ENCODE measurements around the gene GALNT12.
A peak's percentile ranks its signal among the peaks of the same experiment; 100 is the strongest.

The GALNT12 gene, protein sequence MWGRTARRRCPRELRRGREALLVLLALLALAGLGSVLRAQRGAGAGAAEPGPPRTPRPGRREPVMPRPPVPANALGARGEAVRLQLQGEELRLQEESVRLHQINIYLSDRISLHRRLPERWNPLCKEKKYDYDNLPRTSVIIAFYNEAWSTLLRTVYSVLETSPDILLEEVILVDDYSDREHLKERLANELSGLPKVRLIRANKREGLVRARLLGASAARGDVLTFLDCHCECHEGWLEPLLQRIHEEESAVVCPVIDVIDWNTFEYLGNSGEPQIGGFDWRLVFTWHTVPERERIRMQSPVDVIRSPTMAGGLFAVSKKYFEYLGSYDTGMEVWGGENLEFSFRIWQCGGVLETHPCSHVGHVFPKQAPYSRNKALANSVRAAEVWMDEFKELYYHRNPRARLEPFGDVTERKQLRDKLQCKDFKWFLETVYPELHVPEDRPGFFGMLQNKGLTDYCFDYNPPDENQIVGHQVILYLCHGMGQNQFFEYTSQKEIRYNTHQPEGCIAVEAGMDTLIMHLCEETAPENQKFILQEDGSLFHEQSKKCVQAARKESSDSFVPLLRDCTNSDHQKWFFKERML

GRCh38 chr9:98807070-98807813 lies at the start of gene GALNT12:
Gene GALNT12 (plus strand): TSS chr9:98807670. CDS start chr9:98807699, 29 bp downstream.
- peak; percentile 42 for DNase-seq (ENCODE audit: low spot score)

DNA sequence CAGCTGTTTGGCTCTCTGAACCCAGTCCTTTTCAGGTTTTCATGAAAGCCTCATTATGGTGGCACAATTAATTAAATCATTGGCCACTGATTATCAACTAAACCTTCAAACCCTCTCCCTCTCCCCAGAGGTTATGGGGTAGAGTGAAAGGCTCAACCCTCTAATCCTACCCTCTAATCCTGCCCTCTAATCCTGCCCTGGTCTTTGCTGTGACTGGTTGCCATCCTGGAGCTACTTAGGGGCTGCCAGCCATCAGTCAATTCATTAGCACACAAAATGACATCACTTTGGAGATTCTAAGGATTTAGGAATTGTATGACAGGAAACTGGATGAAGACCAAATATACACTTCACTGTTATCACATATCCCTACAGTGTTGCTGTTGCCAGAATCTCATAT lies 47.2 kb upstream of the GALNT12 start:
- DNase-seq (ENCODE audit: low spot score), result no peak

GRCh38 chr9:98763986-98764745 lies 43.3 kb upstream of the GALNT12 start:
- DNase-seq (ENCODE audit: low spot score), result no peak

DNA sequence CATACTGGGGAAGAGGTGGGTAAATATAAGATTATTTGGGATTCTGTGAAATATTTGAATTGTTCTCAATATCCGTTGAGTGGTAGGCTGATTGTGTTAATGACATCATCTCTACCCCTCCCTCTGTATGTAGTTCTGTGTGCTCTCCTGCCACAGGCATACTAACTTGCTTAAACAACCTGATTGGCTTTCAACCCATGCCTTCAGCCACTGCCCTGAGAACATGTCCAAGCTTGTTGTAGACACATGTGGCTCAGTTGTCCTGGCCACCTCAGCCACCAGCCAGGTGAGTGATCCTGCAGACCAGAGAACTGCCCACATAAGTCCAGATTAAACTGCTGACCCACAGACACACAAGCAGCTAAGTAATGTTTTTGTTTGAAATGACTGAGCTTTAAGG lies 42.2 kb upstream of the GALNT12 start:
- DNase-seq (ENCODE audit: low spot score), result no peak

GRCh38 chr9:98766586-98766985 lies 40.9 kb upstream of the GALNT12 start:
- DNase-seq (ENCODE audit: low spot score), result no peak

GRCh38 chr9:98767196-98767595 lies 40.3 kb upstream of the GALNT12 start:
- DNase-seq (ENCODE audit: low spot score), result no peak

- DNase-seq (ENCODE audit: low spot score), result no peak
These were observed 39.6 kb upstream of the GALNT12 start for GRCh38 chr9:98767915-98768314.

GRCh38 chr9:98768344-98768743 lies 39.1 kb upstream of the GALNT12 start:
- no peak for DNase-seq (ENCODE audit: low spot score)

- DNase-seq (ENCODE audit: low spot score), result no peak
These were observed 36.8 kb upstream of the GALNT12 start for GRCh38 chr9:98770717-98771116.

GRCh38 chr9:98771209-98771874 lies 36.1 kb upstream of the GALNT12 start:
- no peak for DNase-seq (ENCODE audit: low spot score)

DNA sequence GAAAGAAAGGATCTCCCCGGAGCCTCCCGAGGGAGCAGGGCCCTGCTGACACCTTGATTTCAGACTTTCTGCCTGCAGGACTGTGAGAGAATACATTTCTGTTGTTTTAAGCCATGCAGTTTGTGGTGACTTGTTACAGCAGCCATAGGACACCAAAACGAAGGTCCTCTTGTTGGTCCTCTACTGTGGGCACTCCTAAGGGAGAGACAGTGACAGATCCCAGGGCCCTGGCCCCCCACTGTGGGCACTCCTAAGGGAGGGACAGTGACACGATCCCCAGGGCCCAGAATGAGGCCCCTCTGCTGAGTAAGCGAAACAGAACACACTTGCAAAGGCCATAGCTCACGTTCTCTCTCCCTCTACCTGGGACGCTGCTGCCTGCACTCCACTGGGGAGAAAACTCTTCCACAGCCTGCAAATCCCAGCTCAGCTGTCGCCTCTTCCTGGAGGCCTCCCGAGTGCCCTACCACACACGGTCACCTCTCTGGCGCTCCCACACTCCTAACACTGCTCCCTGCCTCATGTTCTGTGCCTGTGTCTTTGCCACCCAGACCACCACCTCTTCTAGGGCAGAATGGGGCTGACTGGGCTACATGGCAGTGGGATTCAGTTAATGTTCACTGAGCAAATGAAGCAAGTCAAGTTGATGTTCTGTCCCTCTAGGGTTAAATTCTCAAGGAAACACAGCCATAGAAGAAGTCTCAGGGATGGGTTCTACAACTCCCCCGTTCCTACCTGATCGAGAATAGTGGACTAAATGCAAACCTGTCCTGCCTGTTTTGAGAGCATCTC lies 34.9 kb upstream of the GALNT12 start:
- no peak for DNase-seq (ENCODE audit: low spot score)

DNA sequence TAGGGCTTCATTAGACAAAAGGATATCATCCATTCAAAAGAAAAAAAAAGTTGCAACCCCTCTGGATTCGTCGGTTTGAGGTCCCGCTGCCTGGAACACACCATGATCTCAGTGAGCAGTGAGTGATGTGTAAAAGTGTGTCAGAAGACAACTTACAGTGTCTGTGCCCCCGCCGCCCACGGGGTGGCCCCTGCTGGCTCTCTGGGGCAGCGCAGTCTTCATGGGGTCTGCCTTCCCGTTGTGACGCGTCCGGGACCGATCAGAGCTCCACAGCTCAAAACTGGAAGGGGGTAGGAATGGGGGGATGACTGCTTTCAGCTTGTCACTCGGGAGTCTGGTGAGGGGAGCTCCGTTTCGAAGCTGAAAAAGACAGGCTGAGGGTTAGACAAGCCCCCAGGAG lies 33.7 kb upstream of the GALNT12 start:
- no peak for DNase-seq (ENCODE audit: low spot score)

DNA sequence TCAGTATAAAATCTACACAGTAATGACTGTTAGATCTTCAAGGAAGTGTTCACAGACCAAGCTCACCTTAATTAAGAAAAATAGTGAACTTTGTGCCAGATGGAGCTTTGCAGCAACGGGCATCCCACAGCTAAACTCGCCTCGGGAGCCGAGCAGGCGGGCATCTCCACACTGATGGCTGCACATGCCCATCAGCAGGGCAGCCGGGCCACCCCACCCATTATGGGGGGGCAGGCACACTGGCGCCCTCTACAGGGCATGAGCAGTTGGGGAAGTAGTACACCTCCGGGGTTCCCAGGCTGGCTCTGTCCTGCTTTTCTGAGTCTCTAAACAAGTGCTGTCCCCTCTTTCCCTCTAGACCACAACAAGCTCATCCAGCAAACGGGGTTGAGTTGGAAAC lies 32.7 kb upstream of the GALNT12 start:
- DNase-seq (ENCODE audit: low spot score), result no peak

- DNase-seq (ENCODE audit: low spot score), result no peak
These were observed 31.5 kb upstream of the GALNT12 start for GRCh38 chr9:98775831-98776441.

GRCh38 chr9:98777618-98778017 lies 29.9 kb upstream of the GALNT12 start:
- DNase-seq (ENCODE audit: low spot score), result no peak

- no peak for DNase-seq (ENCODE audit: low spot score)
These were observed 29.2 kb upstream of the GALNT12 start for GRCh38 chr9:98778251-98778650.

DNA sequence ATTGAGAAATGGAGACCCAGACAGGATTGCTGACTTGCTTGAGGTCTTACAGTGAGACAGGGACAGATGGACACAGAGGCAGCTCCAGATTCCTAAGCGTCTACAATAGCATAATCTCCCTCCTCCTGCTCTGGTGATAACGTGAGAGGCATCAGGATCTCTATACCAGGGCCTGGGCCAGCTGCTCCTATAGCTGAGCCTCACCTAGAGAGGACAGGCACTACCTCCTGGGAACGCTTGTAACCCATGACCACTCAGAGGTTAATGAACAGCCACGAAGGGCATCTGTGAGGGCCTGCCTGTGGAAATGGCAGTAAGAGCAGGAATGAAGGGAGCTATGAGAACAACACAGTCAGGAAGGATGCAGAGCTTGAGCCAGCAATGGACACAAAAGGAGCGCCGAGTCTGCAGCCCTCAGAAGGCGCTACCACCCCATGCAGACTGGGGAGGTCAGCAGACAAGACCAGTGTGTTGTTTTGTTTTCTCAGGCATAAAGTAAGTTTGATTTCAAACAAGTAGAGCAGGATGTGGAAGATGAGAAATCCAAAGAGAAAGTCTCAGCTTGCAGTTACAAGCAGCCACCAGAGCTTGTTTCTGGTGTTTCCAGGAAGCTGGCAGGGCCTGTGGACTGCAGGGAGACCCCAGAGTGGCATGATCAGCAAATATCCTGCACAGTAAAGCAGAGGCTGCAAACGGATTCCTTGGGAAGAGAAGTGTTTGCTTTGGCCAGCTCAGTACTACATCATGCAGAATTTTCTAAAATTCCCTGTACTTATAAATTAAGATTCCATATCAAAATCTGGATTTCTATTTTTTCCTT lies 28.5 kb upstream of the GALNT12 start:
- no peak for DNase-seq (ENCODE audit: low spot score)

GRCh38 chr9:98780059-98780749 lies 27.3 kb upstream of the GALNT12 start:
- no peak for DNase-seq (ENCODE audit: low spot score)

Measured in putamen (tissue), 1 donor.